ENCODE data around the gene CFAP65.

Gene CFAP65

GRCh38 chr2:219031005-219031738 lies 10.1 kb downstream of the CFAP65 start:
- no peak for TF ChIP-seq CTCF (IDR thresholded peaks at IDR 0.05; ENCODE audit: low read depth, low read length, missing control alignments)

GRCh38 chr2:219030177-219030940 lies 11.0 kb downstream of the CFAP65 start:
- TF ChIP-seq CTCF (IDR thresholded peaks at IDR 0.05; ENCODE audit: low read depth, low read length, missing control alignments), result no peak
- no peak for DNase-seq (ENCODE audit: low read depth)
- H3K4me3 ChIP-seq (ENCODE audit: low read depth, low read length), result no peak overlapping the region

More at GRCh38 chr2:219031005-219031738, 10.1 kb downstream of the CFAP65 start:
- H3K4me3 ChIP-seq (ENCODE audit: low read depth, low read length), result no peak overlapping the region
- no peak for DNase-seq (ENCODE audit: low read depth)

- no peak overlapping the region for H3K4me3 ChIP-seq (ENCODE audit: low read depth, low read length)
- DNase-seq (ENCODE audit: low read depth), result peak; percentile 12
- TF ChIP-seq CTCF (IDR thresholded peaks at IDR 0.05; ENCODE audit: low read depth, low read length, missing control alignments), result peak; percentile 99
These were observed 11.5 kb downstream of the CFAP65 start for GRCh38 chr2:219029829-219030165.

GRCh38 chr2:219028996-219029828 lies 12.1 kb downstream of the CFAP65 start:
- no peak for DNase-seq (ENCODE audit: low read depth)
- no peak overlapping the region for H3K4me3 ChIP-seq (ENCODE audit: low read depth, low read length)
- TF ChIP-seq CTCF (IDR thresholded peaks at IDR 0.05; ENCODE audit: low read depth, low read length, missing control alignments), result no peak

- no peak overlapping the region for H3K4me3 ChIP-seq (ENCODE audit: low read depth, low read length)
- no peak for DNase-seq (ENCODE audit: low read depth)
These were observed 13.2 kb downstream of the CFAP65 start for GRCh38 chr2:219028141-219028540.

More at GRCh38 chr2:219028141-219028540, 13.2 kb downstream of the CFAP65 start:
- no peak for TF ChIP-seq CTCF (IDR thresholded peaks at IDR 0.05; ENCODE audit: low read depth, low read length, missing control alignments)
